HG03558 (cell line): ENCODE data around the gene ERGIC1.

Experiments
- ATAC-seq: cut with Tn5 transposase; IDR thresholded peaks from one replicate; pipeline ENCODE4 v1.9.1; 2021; ENCODE audit warnings: moderate number of reproducible peaks; ENCODE audit not compliant: unreplicated experiment; ENCODE audit errors: extremely low read depth

The ERGIC1 gene

DNA sequence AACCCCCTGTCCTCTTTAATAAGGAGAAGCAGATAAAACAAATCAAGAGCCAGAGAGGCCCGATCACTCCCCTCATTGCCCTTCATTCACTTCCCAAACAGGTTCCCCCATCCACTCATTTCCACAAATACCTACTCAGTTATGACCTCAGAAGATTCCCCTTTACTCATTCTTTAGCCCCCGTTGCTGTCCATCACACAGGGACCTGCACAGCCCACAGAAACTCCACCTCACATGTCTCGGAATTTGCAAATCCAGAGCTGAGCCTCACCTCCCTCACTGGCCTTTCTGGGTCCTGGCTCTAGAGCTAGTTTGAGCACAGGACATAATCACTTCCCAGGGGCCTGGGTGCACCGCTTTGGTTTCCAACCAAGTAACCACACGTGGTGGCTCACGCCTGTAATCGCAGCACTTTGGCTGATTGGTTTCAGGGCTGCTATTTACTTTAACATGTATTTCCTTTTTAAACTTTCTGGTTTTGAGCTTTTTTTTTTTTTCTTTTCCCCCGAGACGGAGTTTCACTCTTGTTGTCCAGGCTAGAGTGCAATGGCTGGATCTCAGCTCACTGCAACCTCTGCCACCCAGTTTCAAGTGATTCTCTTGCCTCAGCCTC lies 167.3 kb downstream of the ERGIC1 start:
- ATAC-seq, result peak; percentile 76
